HCT116 (cell line): ENCODE measurements around the gene NDE1. TPM values are rescaled to one million over a fixed set of nuclear protein-coding genes. Genes with fewer than 3 reads are reported as not detected.

Experiments used
- ATAC-seq: fragments of 200-7000 bp; cut with Tn5 transposase; 2 replicates; pipeline ENCODE4 v1.9.1; 2020; ENCODE audit warnings: mild to moderate bottlenecking, moderate library complexity
- BruUV-seq: library from RNA; stranded (reverse); fragments of 400-500 nt; replicated peaks from 2 replicates; lab custom pipeline; 2021; lab: Mats Ljungman, UMichigan
- CTCF ChIA-PET: fragments of 300-600 bp; sonication (Branson Sonifier 250); formaldehyde crosslinking; loops from one replicate; lab custom pipeline; 2021; ENCODE audit warnings: antibody characterized with exemption; lab: Charles Lee
- POLR2A ChIA-PET: fragments of 300-600, 350-600 bp; sonication (Branson Sonifier 250); formaldehyde crosslinking; loops from one replicate; lab custom pipeline; 2021; ENCODE audit warnings: antibody characterized with exemption; lab: Charles Lee
- RAD21 ChIA-PET, 2 experiments: fragments of 300-600 bp; sonication (Branson Sonifier 250); formaldehyde crosslinking; loops; one replicate each; lab custom pipeline; 2023; ENCODE audit warnings: low total read pairs in 2 of 2; ENCODE audit not compliant: uncharacterized antibody in 2 of 2, unreplicated experiment in 2 of 2, low non-redundant PET in 1 of 2; lab: Charles Lee
- DNase-seq: peaks from one replicate; pipeline ENCODE4 v3.0.0-alpha.2; 2010; ENCODE audit warnings: low read depth, low spot score
- H2AFZ ChIP-seq: fragments of 200-600 bp; shearing (Covaris generic), sonication (generic); 2 replicates; pipeline ENCODE4 v1.6.1; 2017; ENCODE audit warnings: low read depth, mixed run types, mixed read lengths, antibody characterized with exemption, low read length; ENCODE audit not compliant: poor library complexity, severe bottlenecking
- H3K27ac ChIP-seq: 2 replicates; pipeline ENCODE4 v1.5.1; 2012; ENCODE audit warnings: low read depth, low read length
- H3K27me3 ChIP-seq: fragments of 200-600 bp; sonication (generic); 2 replicates; pipeline ENCODE4 v1.6.1; 2016; ENCODE audit warnings: mixed run types, low read length, mixed read lengths; ENCODE audit not compliant: insufficient read depth
- H3K36me3 ChIP-seq, 2 experiments: fragments of 200-500 bp in 1 of 2; fragments of 200-600 bp in 1 of 2; sonication (Bioruptor generic) in 1 of 2; sonication (generic) in 1 of 2; 2 replicates each; pipeline versions ENCODE4 v1.5.1 to v1.6.1; 2014 to 2016; ENCODE audit warnings: low read length in 2 of 2, inconsistent platforms in 1 of 2, mixed read lengths in 1 of 2, mixed run types in 1 of 2; ENCODE audit not compliant: insufficient read depth in 2 of 2, control insufficient read depth in 1 of 2
- H3K4me1 ChIP-seq, 2 experiments: fragments of 200-600 bp in 1 of 2; sonication (generic) in 1 of 2; 2 replicates each; pipeline versions ENCODE4 v1.5.1 to v1.6.1; 2012 to 2017; ENCODE audit warnings: low read length in 2 of 2, inconsistent platforms in 1 of 2, mild to moderate bottlenecking in 1 of 2, mixed read lengths in 1 of 2, mixed run types in 1 of 2, moderate library complexity in 1 of 2; ENCODE audit not compliant: insufficient read depth in 2 of 2, control insufficient read depth in 1 of 2
- H3K4me2 ChIP-seq: fragments of 200-600 bp; sonication (generic); 2 replicates; pipeline ENCODE4 v1.6.1; 2017; ENCODE audit warnings: mixed run types, low read length, mixed read lengths
- H3K4me3 ChIP-seq, 2 experiments: fragments of 200-600 bp in 1 of 2; sonication (generic) in 1 of 2; replicated peaks in 1 of 2; 2 replicates each; pipeline ENCODE4 v1.5.1; 2011 to 2016; ENCODE audit warnings: low read length in 2 of 2, control low read depth in 1 of 2, low read depth in 1 of 2, mild to moderate bottlenecking in 1 of 2, mixed read lengths in 1 of 2, mixed run types in 1 of 2
- H3K79me2 ChIP-seq: fragments of 200-600 bp; sonication (generic); 2 replicates; pipeline ENCODE4 v1.6.1; 2017; ENCODE audit warnings: mild to moderate bottlenecking, mixed run types, low read length, moderate library complexity, mixed read lengths; ENCODE audit not compliant: insufficient read depth
- H3K9ac ChIP-seq: fragments of 200-600 bp; sonication (generic); 2 replicates; pipeline ENCODE4 v1.6.1; 2016; ENCODE audit warnings: low read length, mixed read lengths
- H3K9me2 ChIP-seq: fragments of 200-600 bp; sonication (generic), shearing (Covaris generic); 2 replicates; pipeline ENCODE4 v1.6.1; 2017; ENCODE audit warnings: mixed run types, mild to moderate bottlenecking, moderate library complexity; ENCODE audit not compliant: insufficient read depth
- H3K9me3 ChIP-seq, 2 experiments: fragments of 200-500 bp in 1 of 2; fragments of 200-600 bp in 1 of 2; sonication (Bioruptor generic) in 1 of 2; sonication (generic) in 1 of 2; 2 replicates each; pipeline ENCODE4 v1.6.1; 2014 to 2017; ENCODE audit warnings: low read length in 2 of 2, mixed read lengths in 2 of 2, inconsistent platforms in 1 of 2, low read depth in 1 of 2, mild to moderate bottlenecking in 1 of 2, mixed run types in 1 of 2, moderate library complexity in 1 of 2; ENCODE audit not compliant: control insufficient read depth in 1 of 2, insufficient read depth in 1 of 2
- H4K20me1 ChIP-seq: fragments of 200-600 bp; sonication (generic), shearing (Covaris generic); 2 replicates; pipeline ENCODE4 v1.6.1; 2017; ENCODE audit warnings: mixed run types, mild to moderate bottlenecking, moderate library complexity; ENCODE audit not compliant: insufficient read depth
- ATF3 ChIP-seq: IDR thresholded peaks from 2 replicates; pipeline ENCODE4 v1.6.1; 2012
- CBX3 ChIP-seq: IDR thresholded peaks from 2 replicates; pipeline ENCODE4 v1.6.1; 2012; ENCODE audit warnings: low read depth
- CEBPB ChIP-seq: IDR thresholded peaks from 2 replicates; pipeline ENCODE4 v1.6.1; 2012; ENCODE audit warnings: low read depth
- EGR1 ChIP-seq: IDR thresholded peaks from 2 replicates; pipeline ENCODE4 v1.6.1; 2012; ENCODE audit warnings: low read depth
- ELF1 ChIP-seq: IDR thresholded peaks from 2 replicates; pipeline ENCODE4 v1.6.1; 2012; ENCODE audit warnings: low read depth, borderline replicate concordance
- EZH2 ChIP-seq: fragments of 200-600 bp; sonication (generic); IDR thresholded peaks from 2 replicates; pipeline ENCODE4 v1.6.1; 2017; ENCODE audit warnings: antibody characterized with exemption, mixed run types
- EZH2phosphoT487 ChIP-seq: fragments of 200-600 bp; IDR thresholded peaks from 2 replicates; pipeline ENCODE4 v1.6.1; 2018; ENCODE audit warnings: antibody characterized with exemption, borderline replicate concordance
- JUND ChIP-seq: IDR thresholded peaks from 2 replicates; pipeline ENCODE4 v1.6.1; 2012
- MAX ChIP-seq: IDR thresholded peaks from 2 replicates; pipeline ENCODE4 v1.6.1; 2012
- POLR2A ChIP-seq: IDR thresholded peaks from 2 replicates; pipeline ENCODE4 v1.7.0; 2011; ENCODE audit warnings: borderline replicate concordance; ENCODE audit not compliant: insufficient read depth, insufficient read length; ENCODE audit errors: extremely low read depth
- POLR2AphosphoS5 ChIP-seq: IDR thresholded peaks from 2 replicates; pipeline ENCODE4 v1.6.1; 2011; ENCODE audit warnings: mild to moderate bottlenecking, low read depth, low read length, moderate library complexity
- RAD21 ChIP-seq: IDR thresholded peaks from 2 replicates; pipeline ENCODE4 v1.6.1; 2012; ENCODE audit warnings: low read depth, mild to moderate bottlenecking
- SRF ChIP-seq: IDR thresholded peaks from 2 replicates; pipeline ENCODE4 v1.6.1; 2012; ENCODE audit warnings: low read depth
- TCF7L2 ChIP-seq: IDR thresholded peaks from 2 replicates; pipeline ENCODE4 v1.7.0; 2011; ENCODE audit warnings: borderline replicate concordance, inconsistent platforms; ENCODE audit not compliant: insufficient read depth, insufficient read length; ENCODE audit errors: extremely low read depth
- YY1 ChIP-seq: IDR thresholded peaks from 2 replicates; pipeline ENCODE4 v1.6.1; 2011; ENCODE audit warnings: low read length, low read depth, moderate library complexity, mild to moderate bottlenecking; ENCODE audit not compliant: insufficient replicate concordance; ENCODE audit errors: extremely low read depth
- ZNF274 ChIP-seq: fragments of 200-500 bp; sonication (Bioruptor generic); IDR thresholded peaks from 2 replicates; pipeline ENCODE4 v1.6.1; 2014; ENCODE audit warnings: mild to moderate bottlenecking, low read depth, low read length, inconsistent platforms
- intact Hi-C: fragments of 100-400 bp; cut with micrococcal nuclease; formaldehyde crosslinking; loops from 2 replicates; pipeline ENCODE4 v1.10.0; 2022
- total RNA-seq: library from RNA; stranded (reverse); gene quantifications from one replicate; pipeline ENCODE4 v1.2.1, GENCODE V29; 2021; ENCODE audit not compliant: unreplicated experiment

The NDE1 gene
- total RNA-seq, 1 experiment from 2014 or later = 103 TPM

- ChIA-PET POLR2A (no interaction called here), RAD21 (no interaction called here), CTCF (no interaction called here)
- ATAC-seq = no peak
- H3K9me2 ChIP-seq = no peaks in the 10 kb centered on the region
- no peak overlapping the region for H2AFZ ChIP-seq
- no peak overlapping the region for H3K27ac ChIP-seq
- H3K79me2 ChIP-seq = peaks cover 31% of the 10 kb centered on the region
- H3K4me2 ChIP-seq = no peak overlapping the region
- no peaks in the 10 kb centered on the region for H3K27me3 ChIP-seq
- no peaks in the 10 kb centered on the region for H4K20me1 ChIP-seq
- H3K36me3 ChIP-seq = peaks cover 28 to 36% of the 10 kb centered on the region in 2 experiments
- H3K9ac ChIP-seq = no peak overlapping the region
- peaks cover 11 to 14% of the 10 kb centered on the region in 2 experiments; a peak in 3 of 4 replicates for H3K4me1 ChIP-seq
- DNase-seq = no peak
- no peak overlapping the region for H3K4me3 ChIP-seq
- no TSS peak for BruUV-seq
- TF ChIP-seq ZNF274 (no peak), YY1 (no peak), CEBPB (no peak), MAX (no peak), POLR2A (no peak), RAD21 (no peak), SRF (no peak), EGR1 (no peak), CBX3 (no peak), EZH2phosphoT487 (no peak), EZH2 (no peak), ATF3 (no peak), POLR2AphosphoS5 (no peak), JUND (no peak), ELF1 (no peak), TCF7L2 (no peak)
- H3K9me3 ChIP-seq = no peaks in the 10 kb centered on the region
- intact Hi-C loops = no loop called here
Measured at GRCh38 chr16:15639061-15639568, 10.9 kb upstream of the NDE1 start.
